ENCODE results near the gene TFCP2L1. TPM values are rescaled to one million over a fixed set of nuclear protein-coding genes. Genes with fewer than 3 reads are reported as not detected.

TFCP2L1 gene
- total and polyA plus RNA-seq, 9 donors, result 0.05 to 13.8 (median 0.86) TPM; not detected in 1

DNA sequence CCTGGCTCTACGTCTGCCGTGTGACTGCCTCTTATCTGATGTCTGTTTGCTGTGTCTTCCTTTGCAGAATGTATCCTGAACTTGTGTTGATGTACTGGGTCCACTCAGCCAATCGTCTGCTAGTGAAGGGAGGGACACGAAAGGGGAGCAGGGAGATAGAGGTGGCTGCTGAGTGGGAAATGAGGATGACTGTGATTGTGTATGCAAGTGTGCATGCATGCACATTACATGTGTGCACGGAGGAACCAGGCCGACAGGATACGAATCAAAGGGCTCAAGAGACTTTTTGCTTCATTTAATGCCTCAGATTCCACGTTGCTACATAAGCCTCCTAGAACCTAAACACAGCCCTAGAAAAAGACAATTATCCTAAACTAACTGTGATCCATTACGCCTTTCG, 111.2 kb downstream of the TFCP2L1 start:
- Histone ChIP-seq H3K9me3 (no peaks in the 10 kb centered on the region), H3K27ac (no peak overlapping the region), H3K27me3 (no peaks in the 10 kb centered on the region), H3K4me1 (ENCODE audit: insufficient read depth) (no peaks in the 10 kb centered on the region), H3K36me3 (no peaks in the 10 kb centered on the region), H3K4me3 (no peak overlapping the region)
- WGBS, 3 donors, result 82 to 86% (median 82%) methylated on average over 10 of the region's 10 CpGs
- intact Hi-C loops (cut with DNase I), result no loop called here
- no peak for DNase-seq
- no peak for TF ChIP-seq EP300 (IDR thresholded peaks at IDR 0.05)
- TF ChIP-seq POLR2A (IDR thresholded peaks at IDR 0.05), result no peak
- TF ChIP-seq, protein P1, sequence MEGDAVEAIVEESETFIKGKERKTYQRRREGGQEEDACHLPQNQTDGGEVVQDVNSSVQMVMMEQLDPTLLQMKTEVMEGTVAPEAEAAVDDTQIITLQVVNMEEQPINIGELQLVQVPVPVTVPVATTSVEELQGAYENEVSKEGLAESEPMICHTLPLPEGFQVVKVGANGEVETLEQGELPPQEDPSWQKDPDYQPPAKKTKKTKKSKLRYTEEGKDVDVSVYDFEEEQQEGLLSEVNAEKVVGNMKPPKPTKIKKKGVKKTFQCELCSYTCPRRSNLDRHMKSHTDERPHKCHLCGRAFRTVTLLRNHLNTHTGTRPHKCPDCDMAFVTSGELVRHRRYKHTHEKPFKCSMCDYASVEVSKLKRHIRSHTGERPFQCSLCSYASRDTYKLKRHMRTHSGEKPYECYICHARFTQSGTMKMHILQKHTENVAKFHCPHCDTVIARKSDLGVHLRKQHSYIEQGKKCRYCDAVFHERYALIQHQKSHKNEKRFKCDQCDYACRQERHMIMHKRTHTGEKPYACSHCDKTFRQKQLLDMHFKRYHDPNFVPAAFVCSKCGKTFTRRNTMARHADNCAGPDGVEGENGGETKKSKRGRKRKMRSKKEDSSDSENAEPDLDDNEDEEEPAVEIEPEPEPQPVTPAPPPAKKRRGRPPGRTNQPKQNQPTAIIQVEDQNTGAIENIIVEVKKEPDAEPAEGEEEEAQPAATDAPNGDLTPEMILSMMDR (IDR thresholded peaks at IDR 0.05), result no peak

DNA sequence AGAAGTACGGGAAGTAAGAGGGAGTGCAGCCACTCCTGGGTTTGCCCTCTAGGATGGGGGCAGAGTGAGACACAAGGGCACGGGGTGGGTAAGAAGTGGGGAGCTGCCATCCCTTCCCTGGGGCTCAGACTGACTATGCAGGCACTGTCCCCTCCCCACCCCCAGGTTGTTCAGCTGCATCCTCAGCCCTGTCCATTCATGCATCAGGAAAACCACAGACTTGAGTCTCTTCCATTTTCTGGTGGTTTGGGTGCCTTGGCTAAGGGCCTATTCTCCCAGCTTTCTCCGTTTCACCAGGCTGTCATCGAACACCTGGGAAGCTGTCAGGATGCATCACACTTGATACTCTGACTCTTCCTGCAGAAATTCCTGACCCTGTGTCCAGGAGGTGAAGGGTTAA, 111.9 kb downstream of the TFCP2L1 start:
- no peak for DNase-seq
- no peak for TF ChIP-seq POLR2A (IDR thresholded peaks at IDR 0.05)
- TF ChIP-seq EP300 (IDR thresholded peaks at IDR 0.05), result no peak
- TF ChIP-seq, protein P1 (IDR thresholded peaks at IDR 0.05), result no peak
- H3K4me3 ChIP-seq, result no peak overlapping the region
- 67 to 73% (median 68%) methylated on average over 4 of the region's 4 CpGs for WGBS, 3 donors
- intact Hi-C loops (cut with DNase I), result no loop called here
- no peaks in the 10 kb centered on the region for H3K36me3 ChIP-seq
- H3K4me1 ChIP-seq (ENCODE audit: insufficient read depth), result no peaks in the 10 kb centered on the region
- no peaks in the 10 kb centered on the region for H3K27me3 ChIP-seq
- no peak overlapping the region for H3K27ac ChIP-seq
- H3K9me3 ChIP-seq, result no peaks in the 10 kb centered on the region

DNA sequence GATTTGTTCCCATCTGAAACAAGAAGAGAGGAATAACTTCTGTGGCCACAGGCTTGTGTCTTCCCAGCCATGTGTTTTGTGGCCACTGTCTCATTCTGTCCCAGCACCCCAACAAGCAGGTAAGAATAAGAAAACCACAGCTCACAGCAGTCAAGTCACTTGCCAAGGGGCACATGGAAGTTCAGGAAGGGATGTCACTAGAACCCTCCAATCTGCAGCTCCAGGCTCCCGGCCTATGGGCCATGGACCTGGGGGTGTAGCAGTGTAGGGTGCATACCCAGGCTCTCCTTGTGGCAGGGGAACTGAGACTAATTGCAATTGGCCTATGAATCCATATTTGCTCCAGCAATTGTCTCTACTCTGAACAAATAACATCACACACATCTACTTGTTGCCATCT, 112.5 kb downstream of the TFCP2L1 start:
- TF ChIP-seq, protein P1 (IDR thresholded peaks at IDR 0.05), result no peak
- TF ChIP-seq EP300 (IDR thresholded peaks at IDR 0.05) (no peak), POLR2A (IDR thresholded peaks at IDR 0.05) (no peak)
- Histone ChIP-seq H3K4me1 (ENCODE audit: insufficient read depth) (no peaks in the 10 kb centered on the region), H3K27me3 (no peaks in the 10 kb centered on the region), H3K9me3 (no peaks in the 10 kb centered on the region), H3K36me3 (no peaks in the 10 kb centered on the region), H3K4me3 (no peak overlapping the region), H3K27ac (no peak overlapping the region)
- 85 to 89% (median 86%) methylated on average over 1 of the region's 1 CpG for WGBS, 3 donors
- intact Hi-C loops (cut with DNase I), result no loop called here
- no peak for DNase-seq

DNA sequence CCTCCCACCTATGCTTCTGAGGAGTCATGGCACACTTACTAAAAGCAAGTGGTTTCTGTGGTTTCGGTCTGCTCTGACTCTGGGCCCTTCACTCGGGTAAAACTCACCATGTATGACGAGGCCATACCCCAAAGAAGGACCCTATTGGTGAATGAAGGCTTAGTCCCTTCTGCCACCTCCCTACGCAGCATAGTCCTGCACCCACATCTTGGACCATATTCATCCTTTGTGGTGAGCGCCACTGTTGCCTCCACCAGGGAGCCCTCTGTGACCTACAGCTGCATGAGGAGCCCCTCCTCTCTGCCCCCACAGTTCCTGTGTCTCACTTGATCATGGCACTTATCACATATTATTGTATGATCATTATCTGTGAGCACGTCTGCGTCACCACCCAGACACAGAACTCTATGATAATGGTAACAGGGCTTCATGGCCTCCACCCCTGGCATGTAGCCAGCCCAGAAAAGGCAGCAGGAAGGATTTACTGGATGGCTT, 113.3 kb downstream of the TFCP2L1 start:
- Histone ChIP-seq H3K4me3 (no peak overlapping the region), H3K36me3 (no peaks in the 10 kb centered on the region), H3K27ac (no peak overlapping the region), H3K4me1 (ENCODE audit: insufficient read depth) (no peaks in the 10 kb centered on the region), H3K27me3 (no peaks in the 10 kb centered on the region), H3K9me3 (no peaks in the 10 kb centered on the region)
- TF ChIP-seq, protein P1 (IDR thresholded peaks at IDR 0.05), result no peak
- TF ChIP-seq POLR2A (IDR thresholded peaks at IDR 0.05), result no peak
- WGBS, 3 donors, result 74 to 77% (median 75%) methylated on average over 7 of the region's 7 CpGs
- no peak for DNase-seq
- intact Hi-C loops (cut with DNase I), result no loop called here
